ENCODE measurements around the gene ZNF786.
"Not testable (repeated sequence)": the region's sequence is repeated elsewhere in the genome, so short reads cannot be mapped to it uniquely, and the experiment has no call there.

Gene ZNF786

DNA sequence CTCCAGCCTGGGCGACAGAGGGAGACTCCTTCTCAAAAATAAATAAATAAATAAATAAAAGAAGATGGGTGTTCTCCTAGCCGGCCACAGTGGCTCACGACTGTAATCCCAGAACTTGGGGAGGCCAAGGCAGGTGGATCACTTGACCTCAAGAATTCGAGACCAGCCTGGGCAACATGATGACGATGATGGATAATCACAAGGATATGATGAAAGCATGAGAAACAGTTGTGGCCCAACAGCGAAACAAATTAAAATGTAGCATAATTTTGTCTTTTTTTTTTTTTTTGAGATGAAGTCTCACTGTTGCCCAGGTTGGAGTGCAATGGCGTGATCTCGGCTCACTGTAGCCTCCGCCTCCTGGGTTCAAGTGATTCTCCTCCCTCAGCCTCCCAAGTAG is 12.9 kb downstream of the ZNF786 start:
- DNase-seq (ENCODE audit: low spot score) = no peak

- DNase-seq (ENCODE audit: low spot score) = no peak
These were observed 15.2 kb downstream of the ZNF786 start for GRCh38 chr7:149075286-149075685.

DNA sequence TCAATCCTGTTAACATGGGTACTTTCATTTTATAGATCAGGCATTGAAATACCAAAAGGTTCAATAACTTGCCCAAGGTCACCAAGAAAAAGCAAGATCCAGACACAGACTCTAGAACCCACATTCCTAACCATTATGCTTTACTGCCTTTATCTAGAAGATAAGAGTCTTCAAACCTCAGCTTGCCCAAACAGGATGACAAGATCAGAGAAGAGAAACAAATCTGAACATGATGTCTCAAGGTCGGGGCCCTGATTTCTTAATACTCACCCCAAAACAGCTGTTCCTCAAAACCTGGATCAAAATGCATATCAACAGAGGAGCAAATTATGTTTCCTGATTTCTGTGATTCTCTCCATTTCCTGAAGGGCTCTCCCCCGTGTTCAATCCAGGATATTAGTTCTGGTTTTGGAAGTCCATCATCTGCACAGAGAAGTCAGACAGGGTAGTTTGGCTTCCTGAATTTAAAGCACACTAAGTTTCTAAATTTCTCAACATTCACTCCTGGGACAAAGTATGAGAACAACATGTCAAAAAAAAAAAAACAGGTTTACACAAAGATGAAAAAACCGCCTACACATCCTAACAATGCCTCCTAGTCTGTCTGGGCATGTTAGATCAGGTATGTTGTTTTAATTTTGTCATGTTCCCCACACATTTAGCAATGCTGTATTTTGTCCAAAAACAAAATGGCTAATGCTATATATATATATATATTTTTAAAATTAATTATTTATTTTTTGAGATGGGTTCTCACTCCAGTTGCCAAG is 16.2 kb downstream of the ZNF786 start:
- DNase-seq (ENCODE audit: low spot score) = no peak

DNA sequence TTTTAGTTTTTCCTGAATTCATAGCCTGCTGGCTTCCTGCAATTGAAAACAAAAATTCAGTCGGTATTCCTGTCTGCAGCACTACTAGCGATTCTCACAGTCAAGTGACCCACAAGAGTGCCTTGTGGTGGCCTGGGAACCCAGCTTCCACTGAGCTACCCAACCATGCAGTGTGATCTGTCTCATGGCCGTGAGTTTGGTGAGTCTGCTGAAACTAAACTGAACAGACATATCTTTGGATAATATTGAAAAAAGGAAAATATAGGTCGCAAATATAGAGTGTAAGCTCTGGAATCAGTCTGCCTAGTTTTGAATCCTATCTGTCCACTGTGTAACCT is 18.1 kb downstream of the ZNF786 start:
- no peak for DNase-seq (ENCODE audit: low spot score)

DNA sequence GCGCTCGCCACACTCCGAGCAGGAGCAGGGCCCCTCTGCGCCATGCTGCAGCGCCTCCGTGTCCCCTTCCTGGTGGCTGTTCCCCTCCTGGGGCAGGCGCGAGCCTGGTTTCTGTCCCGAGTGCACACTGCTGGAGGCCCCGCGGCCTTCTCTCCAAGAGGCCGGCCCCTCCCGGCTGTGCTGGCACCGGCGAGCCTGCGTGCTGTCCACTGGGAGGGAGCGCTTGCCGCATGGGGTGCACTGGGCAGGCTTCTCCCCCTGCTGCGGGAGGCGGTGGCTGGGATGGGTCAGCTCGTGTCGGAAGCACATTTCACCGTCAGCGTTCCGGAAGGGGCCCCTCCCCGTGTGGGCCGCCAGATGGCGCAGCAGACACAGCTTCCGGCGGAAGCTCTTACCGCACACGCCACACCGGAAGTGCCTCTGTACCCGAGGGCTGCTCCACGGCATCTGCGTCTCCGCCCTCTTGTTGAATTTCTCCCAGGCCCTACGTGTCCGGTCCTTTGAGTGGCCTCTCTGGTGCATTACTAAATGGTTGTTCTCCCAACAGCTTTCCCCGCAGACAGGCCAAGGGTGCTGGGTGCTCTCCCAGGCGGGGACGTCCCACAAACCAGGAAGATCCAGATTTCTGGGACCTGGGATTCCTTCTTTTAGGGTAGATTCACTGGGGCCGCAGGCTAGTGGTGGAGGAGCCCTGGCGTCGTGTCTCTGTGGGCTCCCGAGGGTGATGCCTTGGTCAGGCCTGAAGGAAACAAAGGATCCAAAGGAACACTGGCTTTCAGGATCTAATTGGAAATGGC is 18.7 kb downstream of the ZNF786 start:
- no peak for DNase-seq (ENCODE audit: low spot score)

GRCh38 chr7:149071182-149071635 is 19.3 kb downstream of the ZNF786 start:
- DNase-seq (ENCODE audit: low spot score) = no peak

GRCh38 chr7:149070372-149071125 is 20.0 kb downstream of the ZNF786 start:
- no peak for DNase-seq (ENCODE audit: low spot score)

- DNase-seq (ENCODE audit: low spot score) = no peak
These were observed 22.6 kb downstream of the ZNF786 start for GRCh38 chr7:149067869-149068268.

GRCh38 chr7:149063476-149063875 is 27.0 kb downstream of the ZNF786 start:
- no peak for DNase-seq (ENCODE audit: low spot score)

DNA sequence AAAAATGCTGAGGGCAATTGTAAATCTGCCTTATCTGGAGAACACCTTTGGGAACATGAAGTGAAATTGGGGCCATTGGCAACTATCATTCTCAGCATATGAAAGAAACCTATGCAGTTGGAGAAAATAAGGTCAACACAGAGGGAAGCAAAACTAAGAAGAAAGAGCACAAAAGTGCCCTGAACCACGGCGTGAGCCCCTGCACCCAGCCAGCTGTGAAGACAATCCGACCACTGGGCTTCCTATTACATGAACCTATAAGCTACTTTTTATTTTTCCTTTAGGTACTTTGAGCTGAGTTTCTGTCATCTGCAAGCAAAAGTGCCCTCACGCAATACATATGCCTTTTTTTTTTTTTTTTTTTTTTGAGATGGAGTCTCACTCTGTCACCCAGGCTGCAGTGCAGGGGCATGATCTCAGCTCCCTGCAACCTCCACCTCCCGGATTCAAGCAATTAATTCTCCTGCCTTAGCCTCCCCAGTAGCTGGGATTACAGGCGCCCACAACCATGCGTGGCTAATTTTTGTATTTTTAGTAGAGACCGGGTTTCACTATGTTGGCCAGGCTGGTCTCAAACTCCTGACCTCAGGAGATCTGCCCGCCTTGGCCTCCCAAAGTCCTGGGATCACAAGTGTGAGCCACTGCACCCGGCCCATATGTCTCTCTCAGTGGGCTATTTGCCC is 28.2 kb downstream of the ZNF786 start:
- not testable (repeated sequence) for DNase-seq (ENCODE audit: low spot score)

- DNase-seq (ENCODE audit: low spot score) = no peak
These were observed 30.4 kb downstream of the ZNF786 start for GRCh38 chr7:149060156-149060555.

GRCh38 chr7:149053885-149054284 is 36.6 kb downstream of the ZNF786 start:
- DNase-seq (ENCODE audit: low spot score) = no peak

- DNase-seq (ENCODE audit: low spot score) = no peak
These were observed 37.1 kb downstream of the ZNF786 start for GRCh38 chr7:149053384-149053783.

GRCh38 chr7:149050941-149051340 is 39.6 kb downstream of the ZNF786 start:
- DNase-seq (ENCODE audit: low spot score) = no peak

GRCh38 chr7:149048805-149049204 is 41.7 kb downstream of the ZNF786 start:
- no peak for DNase-seq (ENCODE audit: low spot score)

GRCh38 chr7:149046416-149046815 is 44.1 kb downstream of the ZNF786 start:
- no peak for DNase-seq (ENCODE audit: low spot score)

- no peak for DNase-seq (ENCODE audit: low spot score)
These were observed 46.6 kb downstream of the ZNF786 start for GRCh38 chr7:149043936-149044335.

GRCh38 chr7:149041350-149041749 is 49.2 kb downstream of the ZNF786 start:
- DNase-seq (ENCODE audit: low spot score) = no peak

DNA sequence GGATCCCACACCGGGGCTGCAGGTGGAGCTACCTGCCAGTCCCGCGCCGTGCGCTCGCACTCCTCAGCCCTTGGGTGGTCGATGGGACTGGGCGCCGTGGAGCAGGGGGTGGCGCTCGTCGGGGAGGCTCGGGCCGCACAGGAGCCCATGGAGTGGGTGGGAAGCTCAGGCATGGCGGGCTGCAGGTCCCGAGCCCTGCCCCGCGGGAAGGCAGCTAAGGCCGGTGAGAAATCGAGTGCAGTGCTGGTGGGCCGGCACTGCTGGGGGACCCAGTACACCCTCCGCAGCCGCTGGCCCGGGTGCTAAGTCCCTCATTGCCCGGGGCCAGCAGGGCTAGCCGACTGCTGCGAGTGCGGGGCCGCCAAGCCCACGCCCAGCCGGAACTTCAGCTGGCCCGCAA is 51.9 kb downstream of the ZNF786 start:
- DNase-seq (ENCODE audit: low spot score) = not testable (repeated sequence)

DNA sequence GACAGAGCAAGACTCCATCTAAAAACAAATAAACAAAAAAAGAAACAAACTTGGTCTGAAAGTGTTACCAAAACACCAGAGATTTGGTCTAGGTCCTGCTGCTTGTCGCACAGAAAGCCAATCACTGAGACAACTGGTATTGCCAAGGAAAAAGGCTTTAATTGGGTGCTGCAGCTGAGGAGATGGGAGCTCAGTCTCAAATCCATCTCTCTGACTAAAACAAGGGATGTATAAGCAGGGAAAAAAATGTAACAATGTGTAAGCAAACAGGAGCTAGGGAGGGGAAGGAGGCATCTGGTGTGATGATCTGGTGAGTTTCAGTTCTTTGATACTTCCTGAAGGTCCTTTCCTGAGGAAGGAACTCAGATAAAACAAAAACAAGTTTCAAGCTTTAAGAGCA is 53.8 kb downstream of the ZNF786 start:
- DNase-seq (ENCODE audit: low spot score) = no peak

DNA sequence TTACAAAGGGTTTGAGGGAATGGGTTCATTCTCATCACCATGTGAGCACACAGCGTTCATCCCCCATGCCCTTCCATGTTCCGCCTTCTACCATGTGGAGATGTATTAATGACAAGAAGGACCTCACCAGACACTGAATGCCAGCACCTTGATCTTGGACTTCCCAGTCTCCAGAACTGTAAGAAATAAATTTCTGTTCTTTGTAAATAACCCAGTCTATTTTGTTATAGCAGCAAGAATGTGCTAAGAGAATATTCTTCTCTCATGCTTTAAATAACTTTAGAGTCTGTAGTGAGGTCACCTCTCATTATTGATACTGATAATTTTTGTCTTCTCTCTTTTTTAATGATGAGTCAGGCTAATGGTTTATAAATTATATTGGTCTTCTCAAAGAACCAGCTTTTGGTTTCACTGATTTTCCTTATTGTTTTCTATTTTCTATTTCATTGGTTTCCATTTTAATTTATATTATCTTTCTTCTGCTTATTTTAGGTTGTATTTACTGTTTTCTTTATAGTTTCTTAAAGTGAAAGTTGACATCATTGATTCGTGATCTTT is 59.1 kb downstream of the ZNF786 start:
- DNase-seq (ENCODE audit: low spot score) = no peak

GRCh38 chr7:149030439-149030838 is 60.1 kb downstream of the ZNF786 start:
- DNase-seq (ENCODE audit: low spot score) = not testable (repeated sequence)

Measured in D341Med (cell line).